ENCODE results near the gene GPR152. TPM values are rescaled to one million over a fixed set of nuclear protein-coding genes. Genes with fewer than 3 reads are reported as not detected.

The GPR152 gene
- total and polyA plus RNA-seq, 2 donors (not counting 3 experiments of a cell fraction or from before 2014, with no cell fraction given), result not detected

DNA sequence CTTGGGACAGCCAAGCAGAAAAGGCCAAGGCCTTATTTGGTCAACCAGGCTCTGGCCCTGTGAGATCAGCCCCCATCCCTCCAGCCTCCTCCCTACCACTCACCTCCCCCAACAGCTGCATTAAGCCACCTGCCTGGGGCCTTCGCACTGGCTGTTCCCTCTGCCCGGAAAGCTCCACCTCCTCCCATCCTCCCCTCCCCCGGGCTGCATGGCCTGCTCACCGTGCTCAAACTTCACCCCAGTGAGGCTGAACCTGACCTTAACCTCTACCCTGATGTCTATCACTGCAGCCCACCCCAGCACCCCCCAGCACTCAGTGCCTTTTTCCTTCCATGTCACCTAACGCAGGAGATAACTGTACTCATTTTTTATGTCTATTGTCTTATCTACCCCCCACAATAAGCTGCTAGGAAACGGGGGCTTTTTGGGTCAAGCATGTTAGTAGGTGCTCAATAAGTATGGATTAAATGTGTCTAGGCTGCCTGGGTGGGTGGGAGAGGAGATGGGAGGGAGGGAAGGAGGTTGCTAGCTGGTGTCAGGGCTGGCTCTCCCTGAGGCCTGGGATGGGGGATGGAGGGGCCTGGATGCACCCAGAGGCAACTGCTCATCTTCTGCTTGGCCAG, 16.0 kb downstream of the GPR152 start:
- intact Hi-C loops (cut with micrococcal nuclease), result loop anchor here (1.0 kb wide), 1 partner anchor 34 kb away; no protein-coding TSS in a partner anchor
- BruUV-seq (replicated peaks), result no TSS peak
- Histone ChIP-seq H3K4me3 (replicated peaks in 1 of 3; ENCODE audit: insufficient read depth in 1 of 3, low read depth in 1 of 3, low read length in 3 of 3) (no peak overlapping the region), H3K9me3 (replicated peaks; ENCODE audit: control insufficient read depth, insufficient read depth, low read length) (no peaks in the 10 kb centered on the region), H3K79me2 (ENCODE audit: control insufficient read depth, insufficient read depth, low read length) (no peaks in the 10 kb centered on the region), H3K4me2 (ENCODE audit: insufficient read depth, low read length) (no peak overlapping the region), H3K36me3 (ENCODE audit: control insufficient read depth in 2 of 2, extremely low read depth in 1 of 2, insufficient read depth in 2 of 2, low read length in 2 of 2) (peaks cover 0 to 46% of the 10 kb centered on the region in 2 experiments), H3K27ac (ENCODE audit: insufficient read depth, low read depth, low read length) (no peak overlapping the region), H3K9ac (replicated peaks; ENCODE audit: extremely low read depth, insufficient read depth, low read length) (no peak overlapping the region), H3K4me1 (ENCODE audit: control insufficient read depth, extremely low read depth, insufficient read depth, low read length) (no peaks in the 10 kb centered on the region), H3K27me3 (ENCODE audit: control insufficient read depth in 2 of 2, insufficient read depth in 2 of 2, low read length in 2 of 2) (no peaks in the 10 kb centered on the region), H3K9me1 (replicated peaks; ENCODE audit: control insufficient read depth, extremely low read depth, insufficient read depth, low read length) (no peaks in the 10 kb centered on the region), H4K20me1 (replicated peaks; ENCODE audit: control insufficient read depth, extremely low read depth, insufficient read depth, low read length) (no peaks in the 10 kb centered on the region), H2AFZ (ENCODE audit: low read depth, low read length) (no peak overlapping the region)
- DNase-seq (ENCODE audit: low read depth, low spot score) (no peak), FAIRE-seq (no peak)
- TF ChIP-seq JUN (IDR thresholded peaks at IDR 0.05; ENCODE audit: borderline replicate concordance, insufficient read depth, insufficient read length, low read depth) (no peak), FOS (IDR thresholded peaks at IDR 0.05; ENCODE audit: borderline replicate concordance, insufficient read depth, low read length) (no peak), POLR2AphosphoS5 (IDR thresholded peaks at IDR 0.05; ENCODE audit: insufficient read depth, low read depth, low read length) (no peak), GATA2 (IDR thresholded peaks at IDR 0.05; ENCODE audit: insufficient read depth, insufficient read length, low read depth, low read length) (no peak), EZH2 (IDR thresholded peaks at IDR 0.05; ENCODE audit: borderline replicate concordance, low read depth, low read length, severe bottlenecking) (no peak), MYC (IDR thresholded peaks at IDR 0.05; ENCODE audit: low read depth, low read length) (no peak), POLR2A (IDR thresholded peaks at IDR 0.05; ENCODE audit: low read depth, low read length) (no peak)
- TF ChIP-seq, protein P1, sequence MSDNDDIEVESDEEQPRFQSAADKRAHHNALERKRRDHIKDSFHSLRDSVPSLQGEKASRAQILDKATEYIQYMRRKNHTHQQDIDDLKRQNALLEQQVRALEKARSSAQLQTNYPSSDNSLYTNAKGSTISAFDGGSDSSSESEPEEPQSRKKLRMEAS (IDR thresholded peaks at IDR 0.05; ENCODE audit: insufficient read depth, insufficient read length), result no peak
- TF ChIP-seq, protein P2, sequence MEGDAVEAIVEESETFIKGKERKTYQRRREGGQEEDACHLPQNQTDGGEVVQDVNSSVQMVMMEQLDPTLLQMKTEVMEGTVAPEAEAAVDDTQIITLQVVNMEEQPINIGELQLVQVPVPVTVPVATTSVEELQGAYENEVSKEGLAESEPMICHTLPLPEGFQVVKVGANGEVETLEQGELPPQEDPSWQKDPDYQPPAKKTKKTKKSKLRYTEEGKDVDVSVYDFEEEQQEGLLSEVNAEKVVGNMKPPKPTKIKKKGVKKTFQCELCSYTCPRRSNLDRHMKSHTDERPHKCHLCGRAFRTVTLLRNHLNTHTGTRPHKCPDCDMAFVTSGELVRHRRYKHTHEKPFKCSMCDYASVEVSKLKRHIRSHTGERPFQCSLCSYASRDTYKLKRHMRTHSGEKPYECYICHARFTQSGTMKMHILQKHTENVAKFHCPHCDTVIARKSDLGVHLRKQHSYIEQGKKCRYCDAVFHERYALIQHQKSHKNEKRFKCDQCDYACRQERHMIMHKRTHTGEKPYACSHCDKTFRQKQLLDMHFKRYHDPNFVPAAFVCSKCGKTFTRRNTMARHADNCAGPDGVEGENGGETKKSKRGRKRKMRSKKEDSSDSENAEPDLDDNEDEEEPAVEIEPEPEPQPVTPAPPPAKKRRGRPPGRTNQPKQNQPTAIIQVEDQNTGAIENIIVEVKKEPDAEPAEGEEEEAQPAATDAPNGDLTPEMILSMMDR (IDR thresholded peaks at IDR 0.05; ENCODE audit: extremely low read depth in 1 of 2, insufficient read depth in 1 of 2, low read depth in 1 of 2, low read length in 2 of 2), result no peak
- ChIA-PET CTCF (interaction anchor here (1.6 kb wide), 1 partner anchor 35 kb away, joined by 9 read pairs; the partner anchor contains the start of gene PPP1CA), POLR2A (interaction anchor here (0.6 kb wide), 1 partner anchor 24 kb away, joined by 6 read pairs; no protein-coding TSS in a partner anchor)
- dilution Hi-C loops (cut with MboI; ENCODE audit: extremely low pct_ligation_motif_present, low sequenced_read_pairs), result no loop called here

Data from endothelial cell of umbilical vein (primary cell).